Activated CD4-positive, alpha-beta T cell treated with anti-CD3 and anti-CD28 coated beads for 36 hours (primary cell): ENCODE data around the gene SORCS3. TPM values are rescaled to one million over a fixed set of nuclear protein-coding genes. Genes with fewer than 3 reads are reported as not detected.

Experiments
- ATAC-seq: fragments of 200-7000 bp; cut with Tn5 transposase; one replicate; pipeline ENCODE4 v1.10.0; 2021; ENCODE audit warnings: mild to moderate bottlenecking, moderate library complexity
- CTCF ChIA-PET: fragments of 350-600 bp; sonication (Branson Sonifier 250); formaldehyde crosslinking; loops from one replicate; lab custom pipeline; 2021; ENCODE audit warnings: antibody characterized with exemption; lab: Charles Lee
- POLR2A ChIA-PET: fragments of 350-600 bp; sonication (Branson Sonifier 250); formaldehyde crosslinking; loops from one replicate; lab custom pipeline; 2021; ENCODE audit warnings: antibody characterized with exemption, inconsistent platforms; lab: Charles Lee
- DNase-seq: peaks from one replicate; pipeline ENCODE4 v3.0.0-alpha.2; 2020
- H3K27ac Mint-ChIP-seq: one replicate; pipeline ENCODE4 v1.8.0; 2021; ENCODE audit warnings: mixed read lengths
- H3K27me3 Mint-ChIP-seq: one replicate; pipeline ENCODE4 v1.8.0; 2021; ENCODE audit warnings: mixed read lengths
- H3K36me3 Mint-ChIP-seq: one replicate; pipeline ENCODE4 v1.8.0; 2021; ENCODE audit warnings: low read depth, mixed read lengths
- H3K4me1 Mint-ChIP-seq: one replicate; pipeline ENCODE4 v1.8.0; 2021; ENCODE audit warnings: mixed read lengths
- H3K4me3 Mint-ChIP-seq: one replicate; pipeline ENCODE4 v1.8.0; 2021; ENCODE audit warnings: mild to moderate bottlenecking, moderate library complexity, mixed read lengths
- H3K9me3 Mint-ChIP-seq: one replicate; pipeline ENCODE4 v1.8.0; 2021; ENCODE audit warnings: low read depth, mixed read lengths
- intact Hi-C, 2 experiments: fragments of 100-400 bp; cut with DNase I in 1 of 2; cut with micrococcal nuclease in 1 of 2; formaldehyde crosslinking; loops; one replicate each; pipeline versions ENCODE4 v1.14.2 to v1.15.1; 2022 to 2024; cut with DNase I, micrococcal nuclease
- total RNA-seq, 2 experiments: library from RNA; stranded (reverse); gene quantifications; one replicate each; pipeline ENCODE4 v1.2.3, GENCODE V29; 2021

Gene SORCS3
- total RNA-seq, 2 experiments from 2014 or later: not detected

DNA sequence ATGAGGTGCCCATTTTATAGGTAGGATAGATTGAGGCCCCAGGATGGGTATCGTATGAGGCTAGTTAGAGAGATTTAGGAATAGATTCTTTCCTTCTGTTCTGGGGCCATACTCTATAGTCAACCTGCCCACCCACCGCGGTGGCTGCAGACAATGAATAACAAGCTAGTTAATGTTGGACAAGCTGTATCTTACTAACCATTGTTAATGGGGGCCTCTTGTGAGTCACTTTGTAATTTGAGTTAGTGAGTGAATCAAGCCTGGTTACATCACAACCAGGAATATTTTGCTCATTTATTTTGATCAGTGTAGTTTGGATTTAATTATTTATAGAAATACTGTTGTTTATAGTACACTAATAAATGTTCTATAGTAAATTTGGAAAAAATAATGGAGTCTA is 7.3 kb downstream of the SORCS3 start:
- DNase-seq (no peak), ATAC-seq (no peak)
- intact Hi-C loops: no loop called here
- ChIA-PET POLR2A (no interaction called here), CTCF (interaction anchor here (1.0 kb wide), 1 partner anchor 33 kb away, joined by 4 read pairs; no protein-coding TSS in a partner anchor)
- Mint-ChIP-seq H3K36me3 (no peaks in the 10 kb centered on the region), H3K27ac (no peak overlapping the region), H3K27me3 (peaks cover 36% of the 10 kb centered on the region), H3K4me3 (no peak overlapping the region), H3K9me3 (no peaks in the 10 kb centered on the region), H3K4me1 (no peaks in the 10 kb centered on the region)

DNA sequence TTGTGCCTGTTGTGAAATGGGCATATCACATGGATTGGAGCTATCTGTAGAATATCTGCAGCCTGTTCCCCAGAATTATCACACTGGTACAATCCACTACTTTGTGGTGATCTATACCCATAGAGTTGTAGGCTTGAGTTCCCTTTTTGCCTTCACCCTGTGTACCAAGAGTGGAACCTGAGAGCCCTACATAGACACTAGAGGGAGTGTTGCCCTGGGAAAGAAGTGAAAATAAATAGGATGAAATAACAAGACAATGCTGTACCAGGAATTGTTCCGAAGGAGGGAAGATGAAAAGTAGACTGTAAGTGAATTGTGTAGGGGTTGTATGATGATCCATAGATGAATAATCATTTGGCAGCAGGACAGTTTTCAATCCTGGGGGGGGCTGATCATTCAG is 9.0 kb downstream of the SORCS3 start:
- Mint-ChIP-seq H3K4me3 (no peak overlapping the region), H3K9me3 (no peaks in the 10 kb centered on the region), H3K27ac (no peak overlapping the region), H3K36me3 (no peaks in the 10 kb centered on the region), H3K4me1 (no peaks in the 10 kb centered on the region), H3K27me3 (peaks cover 33% of the 10 kb centered on the region)
- POLR2A ChIA-PET: no interaction called here
- no peak for ATAC-seq
- intact Hi-C loops: no loop called here
- no peak for DNase-seq
- CTCF ChIA-PET: interaction anchor here (0.6 to 0.8 kb wide), 2 partner anchors 64 to 107 kb away, joined by 3 read pairs; no protein-coding TSS in a partner anchor

DNA sequence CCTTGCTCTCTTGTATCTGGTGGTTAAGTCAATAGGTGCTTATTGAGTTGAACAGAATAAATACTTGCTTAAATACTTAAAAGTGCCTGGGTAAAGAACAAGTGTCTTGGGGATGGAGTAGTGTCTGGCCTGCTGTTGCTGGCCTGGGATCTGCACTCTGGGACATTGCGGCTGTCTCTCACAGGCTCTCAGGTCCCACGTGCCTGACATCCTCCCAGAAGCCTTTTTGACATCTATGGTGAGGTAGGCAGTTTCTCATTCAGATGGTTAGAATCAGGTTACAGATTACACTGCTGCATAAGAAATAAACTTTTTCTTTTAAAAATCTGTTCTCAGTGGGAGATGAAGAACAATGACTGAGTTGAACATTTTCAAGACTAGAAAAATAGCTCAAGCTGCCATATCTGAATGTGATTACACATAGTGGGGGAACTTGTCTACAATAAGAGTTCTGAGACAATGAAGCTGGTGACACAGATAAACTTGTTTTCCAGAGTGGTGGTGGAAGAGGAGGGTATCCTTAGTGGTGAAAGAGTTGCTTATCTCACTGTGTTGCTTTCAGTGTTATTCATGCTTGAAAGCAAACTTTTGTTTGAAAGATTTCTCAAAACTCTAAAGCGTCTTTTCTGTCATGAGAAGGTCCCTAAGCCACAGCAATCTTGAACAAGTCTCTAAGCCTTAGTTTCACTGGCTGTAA is 9.7 kb downstream of the SORCS3 start:
- Mint-ChIP-seq H3K4me3 (no peak overlapping the region), H3K4me1 (no peaks in the 10 kb centered on the region), H3K36me3 (no peaks in the 10 kb centered on the region), H3K27ac (no peak overlapping the region), H3K9me3 (no peaks in the 10 kb centered on the region), H3K27me3 (peaks cover 29% of the 10 kb centered on the region)
- intact Hi-C loops: no loop called here
- no peak for DNase-seq
- ATAC-seq: no peak
- CTCF ChIA-PET: interaction anchor here (0.8 kb wide), 1 partner anchor 64 kb away, joined by 3 read pairs; no protein-coding TSS in a partner anchor
- POLR2A ChIA-PET: no interaction called here

DNA sequence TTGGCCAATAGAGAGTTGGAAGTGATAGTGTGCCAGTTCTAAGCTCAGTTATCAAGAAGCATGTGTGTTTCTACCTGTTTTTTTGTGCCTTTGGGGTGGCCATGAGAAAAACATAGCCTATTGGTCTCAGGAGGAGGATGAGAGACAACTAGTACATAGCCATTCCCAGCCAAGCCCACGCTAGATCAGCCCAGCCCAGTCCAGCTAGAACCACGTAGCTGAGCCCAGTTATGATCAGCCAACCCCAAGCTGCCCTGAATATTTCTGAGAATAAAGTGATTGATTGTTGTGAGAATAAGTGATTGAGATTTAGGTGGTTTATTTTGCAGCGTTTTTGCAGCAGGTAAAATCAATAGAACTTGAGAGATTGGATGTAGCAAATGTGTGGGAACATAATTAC is 15.9 kb downstream of the SORCS3 start:
- ATAC-seq (no peak), DNase-seq (no peak)
- POLR2A ChIA-PET: no interaction called here
- Mint-ChIP-seq H3K4me3 (no peak overlapping the region), H3K27ac (no peak overlapping the region), H3K27me3 (peaks cover 14% of the 10 kb centered on the region), H3K4me1 (no peaks in the 10 kb centered on the region), H3K9me3 (no peaks in the 10 kb centered on the region), H3K36me3 (no peaks in the 10 kb centered on the region)
- intact Hi-C loops: no loop called here
- CTCF ChIA-PET: no interaction called here

DNA sequence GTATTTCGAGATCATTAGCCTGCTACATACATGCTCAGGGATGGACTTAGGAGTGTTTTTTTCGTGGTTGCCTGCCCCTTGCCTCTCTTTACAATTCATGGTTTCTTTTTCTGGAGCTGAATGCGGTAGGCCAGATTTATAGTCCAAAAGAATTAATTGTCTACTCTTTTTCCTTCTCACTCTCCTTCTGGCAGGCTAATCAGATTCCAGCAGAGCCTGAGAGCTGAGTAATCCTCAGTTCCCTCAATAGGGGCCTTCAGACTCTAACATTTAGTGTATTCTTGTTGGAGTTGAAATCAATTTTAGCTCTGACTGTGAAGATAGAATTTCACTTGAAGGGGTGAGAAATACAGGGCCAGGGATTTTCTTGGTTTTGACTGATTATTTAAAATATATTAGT is 16.4 kb downstream of the SORCS3 start:
- H3K4me3 Mint-ChIP-seq: no peak overlapping the region
- ATAC-seq: no peak
- ChIA-PET CTCF (no interaction called here), POLR2A (no interaction called here)
- no peak for DNase-seq
- intact Hi-C loops: no loop called here
- no peak overlapping the region for H3K27ac Mint-ChIP-seq
- no peaks in the 10 kb centered on the region for H3K4me1 Mint-ChIP-seq
- no peaks in the 10 kb centered on the region for H3K36me3 Mint-ChIP-seq
- peaks cover 14% of the 10 kb centered on the region for H3K27me3 Mint-ChIP-seq
- H3K9me3 Mint-ChIP-seq: no peaks in the 10 kb centered on the region

DNA sequence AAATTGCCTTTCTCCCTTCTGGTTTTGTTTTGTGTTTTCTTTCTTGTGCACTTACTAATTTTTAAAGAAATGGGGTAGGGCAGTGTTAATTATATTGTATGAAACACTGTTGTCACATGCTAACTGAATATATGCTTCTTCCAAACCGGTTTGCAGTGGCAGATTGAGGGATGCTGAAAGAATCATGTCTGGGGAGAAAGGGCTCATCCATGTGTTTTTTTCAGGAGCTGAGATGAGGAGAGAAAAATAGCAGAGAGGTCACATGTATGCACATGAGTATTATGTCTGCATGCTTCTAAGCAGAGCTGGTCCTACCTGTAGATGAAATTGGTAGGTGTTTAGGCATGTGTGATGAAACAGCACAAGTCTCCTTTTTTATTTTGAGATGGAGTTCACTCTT is 17.0 kb downstream of the SORCS3 start:
- Mint-ChIP-seq H3K9me3 (no peaks in the 10 kb centered on the region), H3K4me3 (no peak overlapping the region), H3K4me1 (no peaks in the 10 kb centered on the region), H3K27me3 (peaks cover 14% of the 10 kb centered on the region), H3K36me3 (no peaks in the 10 kb centered on the region), H3K27ac (no peak overlapping the region)
- intact Hi-C loops: no loop called here
- ChIA-PET POLR2A (no interaction called here), CTCF (no interaction called here)
- DNase-seq (no peak), ATAC-seq (no peak)

DNA sequence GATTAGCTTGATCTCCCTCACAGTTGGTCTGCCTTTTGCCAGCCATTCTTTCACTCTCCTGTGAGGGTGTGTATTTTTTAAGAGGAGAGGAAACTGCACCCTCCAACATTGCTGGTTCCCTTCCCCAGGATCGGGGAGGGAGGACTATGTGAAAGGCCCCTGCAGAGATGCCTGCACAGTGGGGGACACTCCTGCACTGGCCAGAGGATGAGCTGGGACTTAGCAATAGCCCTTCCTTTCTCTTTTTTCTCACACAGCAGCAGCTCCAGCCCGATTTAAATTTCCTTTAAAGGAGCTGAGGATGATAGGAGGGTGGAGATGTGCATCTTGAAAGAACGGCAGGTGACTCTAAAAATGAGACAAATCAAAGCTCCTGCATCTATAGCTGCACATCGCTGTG is 18.7 kb downstream of the SORCS3 start:
- intact Hi-C loops: no loop called here
- POLR2A ChIA-PET: no interaction called here
- Mint-ChIP-seq H3K4me1 (no peaks in the 10 kb centered on the region), H3K36me3 (no peaks in the 10 kb centered on the region), H3K4me3 (no peak overlapping the region), H3K27ac (no peak overlapping the region), H3K9me3 (no peaks in the 10 kb centered on the region), H3K27me3 (peaks cover 6% of the 10 kb centered on the region)
- ATAC-seq: no peak
- DNase-seq: no peak
- CTCF ChIA-PET: no interaction called here

DNA sequence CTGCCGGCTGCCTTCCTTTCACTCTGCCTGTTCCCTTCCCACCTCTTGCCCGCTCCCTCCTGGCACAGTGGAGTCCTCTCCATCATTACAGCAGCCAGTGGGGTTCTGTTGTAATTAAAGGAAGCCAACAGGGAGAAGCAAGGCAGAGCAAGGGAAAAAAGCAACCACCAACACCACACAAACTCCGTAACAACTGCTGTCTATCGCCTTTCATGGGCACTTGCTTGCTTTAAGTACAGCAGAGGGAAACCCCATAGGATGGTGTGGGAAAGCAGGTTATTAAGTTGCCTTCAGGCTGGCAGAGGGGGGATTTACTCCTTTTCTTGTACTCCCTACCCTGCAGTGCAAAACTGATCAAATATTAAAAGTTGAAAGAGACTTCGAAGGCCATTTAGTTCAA is 22.0 kb downstream of the SORCS3 start:
- no peak for ATAC-seq
- H3K9me3 Mint-ChIP-seq: no peaks in the 10 kb centered on the region
- no peaks in the 10 kb centered on the region for H3K36me3 Mint-ChIP-seq
- CTCF ChIA-PET: no interaction called here
- POLR2A ChIA-PET: no interaction called here
- no peak overlapping the region for H3K4me3 Mint-ChIP-seq
- intact Hi-C loops: no loop called here
- H3K27me3 Mint-ChIP-seq: peaks cover 12% of the 10 kb centered on the region
- DNase-seq: no peak
- no peak overlapping the region for H3K27ac Mint-ChIP-seq
- no peaks in the 10 kb centered on the region for H3K4me1 Mint-ChIP-seq

DNA sequence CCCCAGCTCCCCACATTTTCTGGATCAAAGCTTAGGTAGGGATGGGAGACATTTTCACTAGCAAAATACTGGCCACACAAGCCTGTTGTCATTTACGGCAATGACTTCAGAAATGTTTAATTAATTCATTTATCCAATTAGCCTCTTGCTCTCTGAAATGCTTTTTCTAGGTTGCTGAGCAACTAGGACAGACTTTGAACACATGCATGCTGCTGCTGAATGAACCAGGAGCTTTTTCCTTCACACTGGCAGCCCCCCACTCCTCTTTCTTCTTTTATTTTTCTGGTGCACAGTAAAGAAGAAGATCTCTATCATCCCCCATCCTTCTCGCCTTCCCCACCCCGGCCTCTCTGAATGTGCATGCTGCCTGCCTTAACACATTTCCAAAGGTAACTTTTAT is 22.5 kb downstream of the SORCS3 start:
- ChIA-PET POLR2A (no interaction called here), CTCF (no interaction called here)
- H3K4me3 Mint-ChIP-seq: no peak overlapping the region
- intact Hi-C loops: no loop called here
- DNase-seq: no peak
- no peaks in the 10 kb centered on the region for H3K9me3 Mint-ChIP-seq
- no peaks in the 10 kb centered on the region for H3K36me3 Mint-ChIP-seq
- no peak for ATAC-seq
- no peaks in the 10 kb centered on the region for H3K4me1 Mint-ChIP-seq
- no peak overlapping the region for H3K27ac Mint-ChIP-seq
- peaks cover 12% of the 10 kb centered on the region for H3K27me3 Mint-ChIP-seq

DNA sequence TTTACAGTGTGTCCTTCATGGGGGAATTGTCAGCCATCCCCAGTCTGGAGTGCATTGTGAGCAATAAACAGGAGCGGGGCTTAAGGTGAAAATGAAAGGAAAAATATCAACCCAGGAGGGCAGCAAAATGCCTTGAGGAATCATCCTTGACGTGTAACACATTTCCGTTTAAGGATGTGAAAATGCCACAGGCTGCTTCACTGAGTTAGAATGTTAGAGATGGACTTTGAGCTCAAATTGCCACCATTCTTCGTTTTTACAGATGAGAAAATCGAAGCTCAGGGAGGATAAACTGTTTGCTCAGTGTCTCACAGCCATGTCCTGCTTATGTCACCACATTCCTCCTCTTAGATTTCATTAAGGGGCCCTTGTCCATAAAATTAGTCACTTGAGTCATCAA is 23.1 kb downstream of the SORCS3 start:
- no peak overlapping the region for H3K4me3 Mint-ChIP-seq
- no peaks in the 10 kb centered on the region for H3K4me1 Mint-ChIP-seq
- peaks cover 12% of the 10 kb centered on the region for H3K27me3 Mint-ChIP-seq
- ChIA-PET CTCF (no interaction called here), POLR2A (no interaction called here)
- no peak for ATAC-seq
- intact Hi-C loops: no loop called here
- no peak for DNase-seq
- H3K9me3 Mint-ChIP-seq: no peaks in the 10 kb centered on the region
- H3K27ac Mint-ChIP-seq: no peak overlapping the region
- no peaks in the 10 kb centered on the region for H3K36me3 Mint-ChIP-seq

DNA sequence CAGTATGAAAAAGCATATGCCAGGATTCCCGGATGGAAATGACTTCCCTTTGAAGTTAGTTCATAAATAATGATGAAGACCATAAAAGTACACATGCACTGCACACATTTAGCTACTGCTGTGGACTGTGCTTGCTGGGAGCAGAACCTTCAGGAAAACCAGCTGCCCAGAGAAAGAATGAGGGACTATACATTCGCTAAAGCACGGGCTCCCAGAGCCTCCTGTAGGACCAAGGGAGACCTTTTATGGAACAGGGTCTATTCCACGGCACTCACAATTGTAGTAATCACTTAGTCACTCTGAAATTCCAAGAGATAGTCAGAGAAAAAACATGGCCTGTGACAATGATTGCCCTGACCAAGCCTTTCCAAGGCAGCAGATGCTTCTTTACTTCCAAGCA is 24.1 kb downstream of the SORCS3 start:
- intact Hi-C loops: no loop called here
- DNase-seq (no peak), ATAC-seq (no peak)
- H3K27ac Mint-ChIP-seq: no peak overlapping the region
- ChIA-PET POLR2A (no interaction called here), CTCF (no interaction called here)
- H3K9me3 Mint-ChIP-seq: no peaks in the 10 kb centered on the region
- H3K36me3 Mint-ChIP-seq: no peaks in the 10 kb centered on the region
- no peaks in the 10 kb centered on the region for H3K4me1 Mint-ChIP-seq
- peaks cover 12% of the 10 kb centered on the region for H3K27me3 Mint-ChIP-seq
- no peak overlapping the region for H3K4me3 Mint-ChIP-seq

DNA sequence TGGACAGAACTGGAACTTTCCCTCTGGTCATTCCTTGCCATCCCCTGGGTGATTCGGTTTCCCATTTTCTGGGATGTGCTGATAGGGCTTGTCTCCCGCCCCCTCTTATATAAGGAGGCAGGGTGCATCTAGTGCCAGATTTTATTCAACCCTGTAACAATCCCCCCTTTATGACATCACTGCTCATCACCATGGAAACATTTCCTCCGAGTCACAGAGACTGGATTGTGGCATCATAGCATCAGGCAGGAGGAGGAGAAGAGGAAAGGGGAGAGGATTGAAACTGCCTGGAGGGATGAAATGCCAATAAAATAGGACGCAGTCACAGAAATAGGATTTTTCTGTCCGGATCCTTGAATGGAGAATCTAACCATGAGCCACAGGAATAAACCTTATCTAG is 25.0 kb downstream of the SORCS3 start:
- H3K27me3 Mint-ChIP-seq: peaks cover 8% of the 10 kb centered on the region
- DNase-seq (no peak), ATAC-seq (no peak)
- peaks cover 2% of the 10 kb centered on the region for H3K9me3 Mint-ChIP-seq
- H3K27ac Mint-ChIP-seq: no peak overlapping the region
- ChIA-PET CTCF (interaction anchor here (0.6 kb wide), 1 partner anchor 286 kb away, joined by 3 read pairs; no protein-coding TSS in a partner anchor), POLR2A (no interaction called here)
- H3K4me3 Mint-ChIP-seq: no peak overlapping the region
- intact Hi-C loops: no loop called here
- no peaks in the 10 kb centered on the region for H3K4me1 Mint-ChIP-seq
- H3K36me3 Mint-ChIP-seq: no peaks in the 10 kb centered on the region
